ENCODE data around the gene C1QL1. TPM values are rescaled to one million over a fixed set of nuclear protein-coding genes. Genes with fewer than 3 reads are reported as not detected.

Gene C1QL1
- total RNA-seq, 1 donor from 2014 or later = not detected

- intact Hi-C loops (cut with DNase I) = loop anchor here (10.0 kb wide), 1 partner anchor 85 kb away; no protein-coding TSS in a partner anchor
- DNase-seq (no peak), ATAC-seq (no peak)
- H3K4me1 ChIP-seq = no peaks in the 10 kb centered on the region
- no peaks in the 10 kb centered on the region for H3K9me3 ChIP-seq
- TF ChIP-seq CTCF (IDR thresholded peaks at IDR 0.05) = no peak
- H3K27me3 ChIP-seq (ENCODE audit: low read depth) = peaks cover 12% of the 10 kb centered on the region
- H3K27ac ChIP-seq = no peak overlapping the region
- no peaks in the 10 kb centered on the region for H3K36me3 ChIP-seq
- no peak overlapping the region for H3K4me3 ChIP-seq
These were observed 41.8 kb upstream of the C1QL1 start for GRCh38 chr17:45009676-45010467.

- H3K9me3 ChIP-seq = no peaks in the 10 kb centered on the region
- no peak overlapping the region for H3K27ac ChIP-seq
- ATAC-seq (no peak), DNase-seq (no peak)
- no peak overlapping the region for H3K4me3 ChIP-seq
- no peaks in the 10 kb centered on the region for H3K4me1 ChIP-seq
- TF ChIP-seq CTCF (IDR thresholded peaks at IDR 0.05) = no peak
- H3K36me3 ChIP-seq = no peaks in the 10 kb centered on the region
- H3K27me3 ChIP-seq (ENCODE audit: low read depth) = peaks cover 12% of the 10 kb centered on the region
- intact Hi-C loops (cut with DNase I) = no loop called here
These were observed 40.1 kb upstream of the C1QL1 start for GRCh38 chr17:45008216-45008615.

GRCh38 chr17:45006927-45007461 lies 38.9 kb upstream of the C1QL1 start:
- Histone ChIP-seq H3K27ac (no peak overlapping the region), H3K9me3 (no peaks in the 10 kb centered on the region), H3K4me3 (no peak overlapping the region), H3K27me3 (ENCODE audit: low read depth) (peaks cover 12% of the 10 kb centered on the region), H3K36me3 (no peaks in the 10 kb centered on the region), H3K4me1 (no peaks in the 10 kb centered on the region)
- intact Hi-C loops (cut with DNase I) = no loop called here
- no peak for ATAC-seq
- TF ChIP-seq CTCF (IDR thresholded peaks at IDR 0.05) = no peak
- DNase-seq = no peak

GRCh38 chr17:45005700-45006099 lies 37.6 kb upstream of the C1QL1 start:
- Histone ChIP-seq H3K27me3 (ENCODE audit: low read depth) (peaks cover 12% of the 10 kb centered on the region), H3K36me3 (no peaks in the 10 kb centered on the region), H3K4me3 (no peak overlapping the region), H3K4me1 (no peaks in the 10 kb centered on the region), H3K9me3 (no peaks in the 10 kb centered on the region), H3K27ac (no peak overlapping the region)
- TF ChIP-seq CTCF (IDR thresholded peaks at IDR 0.05) = no peak
- ATAC-seq (no peak), DNase-seq (no peak)
- intact Hi-C loops (cut with DNase I) = no loop called here

GRCh38 chr17:45004388-45004787 lies 36.3 kb upstream of the C1QL1 start:
- Histone ChIP-seq H3K36me3 (no peaks in the 10 kb centered on the region), H3K27me3 (ENCODE audit: low read depth) (peaks cover 12% of the 10 kb centered on the region), H3K4me1 (no peaks in the 10 kb centered on the region), H3K9me3 (peaks cover 4% of the 10 kb centered on the region), H3K27ac (no peak overlapping the region), H3K4me3 (no peak overlapping the region)
- no peak for TF ChIP-seq CTCF (IDR thresholded peaks at IDR 0.05)
- ATAC-seq (no peak), DNase-seq (no peak)
- intact Hi-C loops (cut with DNase I) = no loop called here

Data from lower lobe of right lung (tissue), 2 donors.